K562 treated with DMSO at 1 percent for 24 hours (cell line): ENCODE measurements around the gene PLCB3. TPM values are rescaled to one million over a fixed set of nuclear protein-coding genes. Genes with fewer than 3 reads are reported as not detected.

Experiments
- total RNA-seq: library from RNA; unstranded; fragments of 300-600 nt; gene quantifications from 2 replicates; pipeline ENCODE4 v1.2.3, GENCODE V29; 2022; ENCODE audit warnings: low read depth; ENCODE audit not compliant: insufficient read depth

PLCB3 gene
- 31.5 and 33.2 TPM in 2 replicates for total RNA-seq

DNA sequence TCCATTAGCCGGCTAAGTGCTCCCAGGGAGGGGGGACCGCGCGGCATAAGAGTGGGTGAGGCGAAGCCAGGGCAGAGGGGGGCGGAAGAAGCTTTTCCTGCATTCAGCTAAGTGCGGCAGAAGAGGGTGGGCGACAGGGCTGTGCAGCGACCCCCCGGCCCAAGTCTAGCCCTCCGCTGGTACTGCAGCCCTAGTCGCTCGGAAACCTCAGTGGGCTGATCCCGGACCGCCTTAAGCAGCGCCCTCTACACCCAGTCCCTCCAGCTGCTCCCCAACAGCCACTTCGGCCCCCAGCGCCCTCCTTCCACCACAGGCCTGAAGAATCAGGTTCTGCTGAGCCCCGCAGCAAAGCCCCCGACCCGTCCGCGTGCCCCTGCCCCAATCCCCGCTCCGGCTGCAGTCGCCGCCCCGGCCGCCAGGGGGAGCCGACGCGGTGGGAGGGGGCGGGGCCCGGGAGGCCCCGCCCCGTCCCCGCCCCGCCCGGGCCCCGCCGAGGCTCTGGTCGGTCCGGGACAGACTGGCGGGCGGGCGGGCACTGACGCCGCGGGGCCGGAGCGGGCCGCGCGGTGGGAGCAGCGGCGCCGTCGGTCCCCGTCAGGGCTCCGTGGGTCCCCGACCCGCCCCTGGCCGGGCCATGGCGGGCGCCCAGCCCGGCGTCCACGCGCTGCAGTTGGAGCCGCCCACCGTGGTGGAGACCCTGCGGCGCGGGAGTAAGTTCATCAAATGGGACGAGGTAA, at the start of gene PLCB3:
TSS of gene PLCB3 (plus strand) at position 515 of the 737 bp plus-strand sequence. CDS start at position 635, 120 bp downstream.

DNA sequence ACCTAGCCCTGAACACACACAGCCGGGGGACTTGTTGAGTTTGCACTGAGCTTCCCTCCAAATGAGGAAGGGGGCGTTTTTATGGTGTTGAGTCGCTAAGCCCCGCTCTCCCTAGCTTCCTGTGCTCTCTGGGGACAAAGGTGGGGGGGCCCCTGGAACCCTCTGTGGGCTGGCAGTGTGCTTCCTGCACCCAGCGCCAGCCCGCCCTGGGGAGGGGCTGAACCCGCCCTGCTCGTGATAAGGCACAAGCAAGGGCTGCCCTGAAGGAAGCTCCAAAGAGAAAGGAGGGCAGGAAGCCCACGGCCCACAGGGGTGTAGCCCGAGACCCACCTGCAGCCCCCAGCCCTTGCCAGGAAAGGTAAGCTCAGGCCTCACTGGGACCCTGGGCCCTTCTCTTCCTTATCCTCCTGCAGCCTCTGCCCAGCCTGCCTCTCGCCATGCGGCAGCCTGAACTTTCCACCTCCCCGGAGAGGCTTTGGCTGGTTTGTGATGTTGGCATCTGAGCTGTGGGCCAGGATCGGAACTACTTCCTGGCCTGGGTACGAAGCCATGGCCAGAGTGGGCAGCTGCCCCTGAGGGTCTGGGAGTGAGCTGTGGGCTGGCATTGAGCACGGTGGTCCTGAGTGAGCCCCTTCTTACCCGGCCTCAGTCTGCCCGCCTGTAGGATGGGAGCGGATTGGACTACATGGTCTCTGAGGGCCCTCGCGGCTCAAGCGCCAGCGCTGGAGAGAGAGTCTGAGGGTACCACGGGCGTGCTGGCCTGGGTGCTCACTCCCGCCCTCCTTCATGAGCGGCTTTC, 44.7 kb upstream of the PLCB3 start, which contains the start of gene FERMT3:
TSS of gene FERMT3 (plus strand) at position 265 of the 799 bp plus-strand sequence. CDS start 644 bp downstream, outside the sequence.

DNA sequence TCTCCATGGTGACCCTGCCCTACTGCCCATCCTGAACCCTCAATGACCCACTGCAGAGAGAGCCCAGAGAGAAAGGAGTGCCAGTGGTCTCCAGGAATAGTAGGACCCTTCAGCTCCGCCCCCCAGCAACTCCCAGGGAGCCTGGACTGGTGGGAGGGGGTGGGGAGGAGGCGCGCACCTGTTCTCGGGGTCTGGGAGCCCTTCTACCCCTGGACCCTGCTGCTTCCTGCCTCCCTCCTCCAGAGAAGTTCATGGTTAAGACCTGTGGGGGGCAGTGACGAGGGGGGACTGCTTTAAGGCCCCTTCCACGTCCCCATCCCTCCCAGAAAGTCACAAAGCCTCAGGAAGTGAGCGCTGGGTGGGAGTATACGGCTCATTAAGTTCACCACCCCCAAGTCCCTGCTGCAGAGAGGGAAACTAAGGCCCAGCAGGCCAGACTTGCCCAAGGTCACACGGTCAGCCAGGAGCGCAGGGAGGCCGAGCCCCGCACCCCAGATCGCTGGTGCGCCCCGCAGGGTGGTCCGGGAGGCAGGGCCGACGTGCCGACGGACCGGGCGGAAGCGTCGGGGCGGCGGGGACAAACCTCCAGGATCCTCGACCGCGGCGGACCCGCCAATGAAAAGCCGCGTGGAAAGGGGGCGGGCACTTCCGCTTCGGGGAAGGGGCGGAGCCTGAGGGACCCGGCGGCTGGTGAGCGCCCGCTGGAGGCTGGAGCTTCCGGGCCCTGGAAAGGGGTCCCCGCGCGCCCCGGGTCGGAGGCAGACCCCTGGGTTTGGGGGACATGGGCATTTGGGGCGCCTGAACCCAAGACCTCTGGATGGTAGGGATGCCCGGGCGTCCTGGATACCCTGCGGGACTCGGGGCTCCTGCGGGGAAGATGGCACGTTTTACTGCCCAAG, 25.5 kb upstream of the PLCB3 start, which contains the start of the genes NUDT22 and TRPT1:
TSS of gene NUDT22 (plus strand) at position 667 of the 899 bp plus-strand sequence. CDS start 379 bp downstream, outside the sequence.
TSS of gene TRPT1 (minus strand) at position 579 of the 899 bp plus-strand sequence. CDS start at position 253, 326 bp downstream.

DNA sequence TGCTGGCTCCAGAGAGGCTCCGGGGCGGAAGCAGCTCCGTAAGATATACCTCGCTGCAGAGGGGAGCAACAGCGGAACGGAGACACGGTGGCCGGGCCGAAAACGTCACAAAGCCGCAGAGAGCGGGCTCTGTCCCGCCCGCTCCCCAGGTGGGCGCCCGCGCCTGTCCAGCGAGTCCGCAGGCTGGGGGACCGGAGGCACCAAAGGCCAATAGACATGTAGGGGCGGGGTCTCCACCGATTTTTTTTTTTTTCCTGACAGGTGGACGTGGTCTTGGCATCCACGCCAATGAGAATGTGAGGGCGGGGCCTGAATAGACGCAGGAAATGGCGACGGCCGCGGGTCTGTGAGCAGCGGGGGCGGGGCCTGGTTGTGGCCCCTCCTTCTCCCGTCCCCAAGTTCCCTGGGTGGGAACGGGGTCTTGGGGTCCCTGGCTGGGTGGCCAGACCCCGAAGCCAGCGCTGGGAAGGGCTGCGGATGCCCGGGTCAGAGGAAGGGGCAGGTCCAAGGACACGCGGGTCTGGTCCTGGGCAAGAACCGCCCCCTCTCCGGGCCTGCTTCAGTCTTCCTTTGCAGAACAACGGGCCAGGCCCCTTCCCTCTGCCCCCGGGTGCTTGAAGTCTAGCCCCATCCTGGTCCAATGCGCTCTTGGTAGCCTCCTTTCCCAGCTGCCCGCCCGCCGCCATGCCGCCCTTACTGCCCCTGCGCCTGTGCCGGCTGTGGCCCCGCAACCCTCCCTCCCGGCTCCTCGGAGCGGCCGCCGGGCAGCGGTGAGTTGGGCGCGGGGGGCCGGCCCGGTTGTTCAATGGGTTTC, 21.0 kb upstream of the PLCB3 start, which contains the start of gene DNAJC4:
TSS of gene DNAJC4 (plus strand) at position 378 of the 814 bp plus-strand sequence. CDS start at position 685, 307 bp downstream.

DNA sequence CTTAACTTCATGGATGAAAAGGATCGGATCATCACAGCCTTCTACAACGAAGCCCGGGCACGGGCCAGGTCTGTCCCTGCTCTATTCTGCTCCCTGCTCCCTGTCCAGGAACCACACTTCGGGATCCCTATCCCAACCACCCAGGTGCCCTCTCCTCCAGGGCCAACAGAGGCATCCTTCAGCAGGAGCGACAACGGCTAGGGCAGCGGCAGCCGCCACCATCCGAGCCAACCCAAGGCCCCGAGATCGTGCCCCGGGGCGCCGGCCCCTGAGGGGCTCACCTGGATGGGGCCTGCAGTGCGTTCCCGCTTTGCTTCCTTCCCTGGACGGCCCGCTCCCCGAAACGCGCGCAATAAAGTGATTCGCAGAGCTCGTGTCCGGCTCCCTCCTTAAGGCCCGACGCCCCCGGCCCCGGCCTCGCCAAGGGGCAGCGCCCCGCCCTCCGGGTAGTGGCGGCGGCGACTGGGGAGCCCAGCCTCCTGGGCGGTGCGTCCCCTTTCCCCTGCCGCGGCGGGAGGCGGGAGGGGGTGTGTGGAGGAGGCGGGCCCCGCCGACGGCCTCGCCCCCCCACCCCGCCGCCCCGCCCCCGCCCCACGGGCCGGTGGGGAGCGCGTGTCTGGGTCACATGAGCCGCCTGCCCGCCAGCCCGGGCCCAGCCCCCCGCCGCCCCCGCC, 17.3 kb upstream of the PLCB3 start, which contains the start of gene VEGFB:
TSS of gene VEGFB (plus strand) at position 672 of the 674 bp plus-strand sequence. CDS start 250 bp downstream, outside the sequence.

DNA sequence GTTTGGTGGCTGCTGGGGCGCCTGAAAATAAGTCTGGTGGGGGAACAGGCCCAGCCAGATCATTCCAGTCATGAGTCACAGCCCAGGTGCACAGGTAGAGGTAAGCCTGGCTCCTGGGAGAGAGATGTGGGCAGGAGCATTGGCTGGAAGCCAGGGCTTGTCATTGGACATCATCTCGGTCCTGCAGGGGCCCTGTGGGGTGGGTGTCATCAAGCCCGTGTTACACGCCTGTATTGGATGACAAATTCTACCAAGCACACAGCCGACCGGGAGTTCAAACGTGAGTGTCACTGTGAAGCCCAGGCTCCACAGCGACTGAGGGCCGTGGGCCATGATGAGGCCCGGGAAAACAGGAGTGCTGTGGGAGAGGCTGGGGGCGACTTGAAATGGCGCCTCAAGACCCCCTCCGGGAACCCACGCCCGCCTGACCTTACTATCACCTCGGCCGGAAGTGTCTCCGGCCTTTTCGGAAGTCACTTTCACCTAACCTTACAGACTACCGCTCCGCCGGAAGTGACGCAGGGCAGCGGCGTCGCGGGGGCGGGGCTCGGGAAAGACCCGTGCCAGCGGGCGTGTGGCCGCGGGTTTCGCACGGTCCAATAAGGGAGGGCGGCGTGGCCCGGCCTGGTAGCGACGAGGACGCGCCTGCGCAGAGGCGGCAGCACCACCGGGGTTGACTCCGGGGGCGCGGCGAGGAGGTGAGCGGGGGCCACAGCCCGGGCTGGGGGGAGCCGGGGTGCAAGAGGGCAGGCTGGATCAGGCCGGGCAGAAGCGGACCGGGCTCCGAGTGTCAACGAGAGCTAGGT, 10.7 kb upstream of the PLCB3 start, which contains the start of gene FKBP2:
TSS of gene FKBP2 (plus strand) at position 661 of the 806 bp plus-strand sequence. CDS start 1,293 bp downstream, outside the sequence.

DNA sequence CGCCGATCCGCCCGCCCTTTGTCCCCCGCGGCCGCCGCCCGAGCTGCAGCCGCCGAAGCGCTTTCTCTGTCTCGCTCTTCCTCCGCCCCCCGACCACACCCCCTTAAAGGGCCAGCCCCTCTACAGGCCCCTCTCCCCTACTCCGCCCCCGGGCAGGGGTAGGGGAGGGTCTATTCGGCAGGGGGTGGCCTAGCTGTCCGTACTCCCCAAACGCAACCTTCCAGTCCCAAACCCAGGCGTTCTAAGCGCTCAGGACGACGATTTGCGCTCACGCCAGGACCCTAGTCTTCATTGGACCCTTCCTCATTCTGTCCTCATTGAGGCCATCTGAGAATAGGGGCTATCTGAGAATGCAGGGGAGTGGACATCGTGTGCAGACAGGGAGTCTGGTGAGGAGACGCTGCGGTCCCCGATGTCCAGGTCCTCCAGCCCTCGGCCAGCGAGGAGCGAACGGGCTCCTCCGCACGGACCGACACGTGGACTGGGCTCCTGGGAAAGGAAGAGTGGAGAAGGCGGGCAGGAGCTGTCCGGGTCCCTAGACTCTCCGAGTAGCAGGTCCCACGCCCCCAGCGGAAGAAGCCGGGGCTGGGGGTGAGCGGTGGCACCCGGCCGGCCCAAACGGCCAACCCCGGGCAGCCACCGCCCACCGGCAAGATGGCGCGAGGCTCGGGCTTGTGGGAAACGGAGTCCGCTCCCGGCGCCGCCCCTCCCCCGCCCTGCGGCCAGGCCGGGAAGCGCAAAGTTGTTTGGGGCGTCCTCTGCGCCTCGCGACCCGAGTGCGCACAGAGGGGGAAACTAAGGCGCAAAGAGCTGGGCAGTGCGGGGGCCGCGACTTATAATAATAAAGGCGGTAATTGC, 4.2 kb upstream of the PLCB3 start, which contains the start of gene PPP1R14B:
TSS of gene PPP1R14B (minus strand) at position 73 of the 858 bp plus-strand sequence. CDS start 270 bp downstream, outside the sequence.

DNA sequence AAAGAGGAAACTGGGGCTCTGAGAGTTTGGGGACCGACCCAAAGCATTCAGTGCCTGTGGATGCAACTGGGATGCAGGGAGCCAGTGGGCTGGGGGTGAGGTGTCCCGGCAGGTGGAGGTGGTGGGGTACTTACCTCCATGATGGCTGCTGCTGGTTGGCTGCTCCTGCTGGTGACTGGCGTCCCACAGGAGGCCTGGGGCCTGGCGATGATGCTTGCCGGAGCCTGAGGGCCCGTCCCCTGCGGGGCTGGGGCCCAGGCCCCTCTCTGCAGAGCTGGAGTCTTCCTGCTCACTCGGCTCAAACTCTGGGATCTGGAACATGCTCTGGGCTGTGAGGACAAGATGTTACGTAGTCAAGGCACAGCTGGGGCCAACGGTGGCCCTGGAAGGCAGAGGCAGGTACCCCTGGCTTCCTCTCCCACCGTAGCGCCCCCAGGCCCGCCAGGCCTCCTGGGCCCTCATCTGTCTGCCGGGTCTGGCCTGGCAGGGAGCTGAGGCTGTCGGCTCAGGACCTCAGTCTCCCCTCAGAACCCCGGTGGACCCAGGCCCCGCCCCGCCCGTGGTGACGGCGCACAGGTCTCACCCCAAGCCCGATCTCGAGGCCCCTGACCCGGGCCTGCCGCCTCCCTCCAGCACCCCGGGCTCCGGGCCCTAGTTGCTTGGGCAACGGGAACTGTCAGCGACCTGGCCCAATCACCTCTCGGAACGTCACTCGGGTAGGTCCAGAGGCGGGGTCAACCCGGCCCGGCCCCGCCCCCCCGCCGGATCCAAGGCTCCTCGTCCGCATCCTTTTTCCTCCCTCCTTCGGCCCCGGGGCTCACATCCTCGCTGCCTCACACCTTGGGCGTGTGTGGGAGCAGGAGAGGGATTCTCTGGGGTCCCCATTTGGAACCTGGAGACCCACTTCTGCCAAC, 33.0 kb downstream of the PLCB3 start, which contains the start of gene BAD:
TSS of gene BAD (minus strand) at position 618 of the 914 bp plus-strand sequence. CDS start at position 321, 297 bp downstream.

DNA sequence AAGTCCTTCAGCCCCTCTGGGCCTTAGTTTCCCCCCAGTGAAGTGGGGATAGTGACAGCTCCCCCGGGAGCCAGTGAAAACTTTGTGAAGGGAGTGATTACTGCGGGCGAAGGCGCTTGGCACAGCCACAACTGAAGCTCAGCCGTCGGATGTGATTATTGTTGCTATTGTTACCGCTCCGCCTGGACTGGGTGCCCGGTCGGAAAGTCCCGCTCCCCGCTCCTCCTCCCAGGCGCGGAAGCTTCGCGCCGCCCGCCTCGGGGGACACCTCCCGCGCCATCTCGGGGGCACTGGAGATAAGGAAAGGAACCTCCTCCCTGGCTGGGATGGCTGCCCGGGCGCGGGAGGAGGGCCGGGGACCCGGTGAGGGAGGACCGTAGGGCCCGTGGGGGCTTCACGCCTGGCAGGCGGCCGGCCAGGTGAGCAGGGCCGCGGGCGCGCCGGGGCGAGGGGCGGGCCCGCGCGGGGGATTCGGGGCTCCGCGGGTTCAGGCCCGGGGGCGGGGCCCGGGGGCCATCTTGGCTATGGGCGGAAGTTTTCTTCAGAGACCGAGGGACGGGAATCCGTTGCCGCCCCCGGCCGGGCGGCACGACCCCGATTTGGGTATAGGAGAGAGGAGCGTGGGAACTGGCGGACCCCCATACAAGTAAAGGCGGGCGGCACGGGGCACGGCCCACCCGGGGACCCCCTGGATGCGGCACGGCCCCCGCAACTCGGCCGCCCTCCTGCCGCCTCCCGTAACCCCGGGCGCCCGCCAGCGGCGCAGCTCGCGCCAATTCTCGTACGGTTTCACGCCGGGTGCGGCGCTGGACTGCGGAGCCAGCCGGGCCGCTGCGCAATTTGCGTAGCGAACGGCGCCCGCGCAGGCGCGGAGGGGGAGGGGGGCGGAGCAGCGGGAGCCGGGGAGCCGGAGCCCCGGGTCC, 33.9 kb downstream of the PLCB3 start, which contains the start of gene GPR137:
TSS of gene GPR137 (plus strand) at position 887 of the 923 bp plus-strand sequence. CDS start 677 bp downstream, outside the sequence.

DNA sequence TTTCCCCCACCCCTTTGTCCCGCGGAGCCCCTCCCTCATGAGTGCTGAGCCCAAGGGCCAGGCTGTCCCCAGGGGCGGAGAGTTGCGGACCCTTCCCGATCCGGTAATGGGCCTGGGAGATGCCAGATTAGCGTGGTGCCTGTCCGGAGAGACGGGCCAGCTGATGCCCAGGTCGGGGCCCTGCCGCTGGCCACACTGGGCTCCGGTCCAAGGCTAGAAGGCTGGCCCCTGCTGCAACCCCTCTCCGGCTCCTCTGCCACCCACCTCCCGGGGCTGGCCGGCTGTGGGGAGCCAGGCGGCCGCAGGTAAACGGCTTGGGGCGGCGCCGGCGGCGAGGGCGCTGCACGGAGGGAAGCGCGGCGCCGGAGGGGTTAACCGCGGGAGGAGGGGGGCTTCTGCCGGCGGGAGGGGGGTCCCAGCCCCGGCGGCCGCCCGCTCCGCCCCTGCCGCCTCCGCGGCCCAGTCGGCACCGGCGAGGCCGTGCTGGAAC, 40.0 kb downstream of the PLCB3 start, which contains the start of gene KCNK4:
TSS of gene KCNK4 (plus strand) at position 41 of the 490 bp plus-strand sequence. CDS start 1,717 bp downstream, outside the sequence.

DNA sequence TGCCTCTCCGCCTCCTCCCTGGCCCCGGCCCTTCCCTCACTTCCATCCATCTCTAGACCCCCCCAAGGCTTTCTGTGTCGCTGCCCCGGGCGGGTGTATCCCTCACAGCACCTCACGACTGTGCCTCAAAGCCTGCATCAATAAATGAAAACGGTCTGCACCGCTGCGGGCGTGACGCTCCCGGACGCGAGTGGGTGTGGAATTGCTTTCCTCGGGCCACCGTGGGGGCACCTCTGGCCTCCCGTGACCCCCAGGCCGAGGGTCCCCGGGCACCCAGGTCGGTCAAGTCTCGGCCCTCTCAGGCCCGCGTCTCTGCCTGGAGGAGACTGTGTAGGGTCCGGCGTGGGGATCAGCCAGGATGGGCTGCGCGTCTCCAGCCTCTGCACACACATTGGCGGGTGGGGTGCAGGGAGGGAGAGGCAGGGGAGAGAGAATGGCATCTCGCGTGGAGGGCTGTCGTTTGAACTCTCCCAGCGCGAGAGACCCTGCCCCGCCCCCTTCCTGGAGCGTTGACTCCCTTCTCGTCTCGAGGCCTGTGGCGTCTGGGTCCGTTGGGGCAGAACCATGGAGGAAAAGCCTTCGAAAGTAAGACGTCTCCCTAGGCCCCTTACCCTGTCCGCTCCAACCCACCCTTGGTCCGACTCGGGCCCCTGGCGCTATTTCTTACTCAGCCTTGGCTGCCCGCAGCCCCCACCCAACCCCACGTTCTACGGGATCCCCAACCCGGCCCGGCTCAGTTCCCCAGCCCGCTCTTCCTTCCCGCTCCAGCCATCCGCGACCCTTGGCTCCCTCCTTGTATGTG, 48.7 kb downstream of the PLCB3 start, which contains the start of gene CATSPERZ:
TSS of gene CATSPERZ (plus strand) at position 512 of the 802 bp plus-strand sequence. CDS start at position 565, 53 bp downstream.

DNA sequence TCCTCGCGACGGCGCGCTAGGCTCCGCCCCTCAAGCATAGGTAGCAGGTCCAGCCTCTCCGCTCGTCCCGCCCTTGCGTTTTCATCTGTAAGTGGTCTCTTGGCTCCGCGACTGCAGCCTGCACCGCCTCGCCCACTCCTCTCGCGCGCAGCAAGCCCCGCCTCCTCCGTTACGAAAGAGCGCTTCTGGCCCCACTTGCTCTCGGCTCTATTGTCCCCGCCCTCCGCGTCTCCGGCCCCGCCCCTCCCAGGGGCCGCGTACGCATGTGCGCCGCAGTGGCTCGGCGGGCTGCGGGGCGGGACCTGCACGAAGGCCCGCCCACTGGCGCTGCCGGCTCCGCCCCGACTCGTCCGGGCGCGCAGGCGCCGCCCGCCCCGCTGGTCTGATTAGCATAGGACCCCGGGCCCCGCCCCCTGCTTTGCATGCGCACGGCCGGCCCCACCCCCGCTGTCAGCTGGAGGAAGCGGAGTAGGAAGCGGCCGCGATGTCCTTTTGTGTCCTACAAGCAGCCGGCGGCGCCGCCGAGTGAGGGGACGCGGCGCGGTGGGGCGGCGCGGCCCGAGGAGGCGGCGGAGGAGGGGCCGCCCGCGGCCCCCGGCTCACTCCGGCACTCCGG, 53.9 kb downstream of the PLCB3 start, which contains the start of gene ESRRA:
TSS of gene ESRRA (plus strand) at position 450 of the 616 bp plus-strand sequence. CDS start 1,656 bp downstream, outside the sequence.

DNA sequence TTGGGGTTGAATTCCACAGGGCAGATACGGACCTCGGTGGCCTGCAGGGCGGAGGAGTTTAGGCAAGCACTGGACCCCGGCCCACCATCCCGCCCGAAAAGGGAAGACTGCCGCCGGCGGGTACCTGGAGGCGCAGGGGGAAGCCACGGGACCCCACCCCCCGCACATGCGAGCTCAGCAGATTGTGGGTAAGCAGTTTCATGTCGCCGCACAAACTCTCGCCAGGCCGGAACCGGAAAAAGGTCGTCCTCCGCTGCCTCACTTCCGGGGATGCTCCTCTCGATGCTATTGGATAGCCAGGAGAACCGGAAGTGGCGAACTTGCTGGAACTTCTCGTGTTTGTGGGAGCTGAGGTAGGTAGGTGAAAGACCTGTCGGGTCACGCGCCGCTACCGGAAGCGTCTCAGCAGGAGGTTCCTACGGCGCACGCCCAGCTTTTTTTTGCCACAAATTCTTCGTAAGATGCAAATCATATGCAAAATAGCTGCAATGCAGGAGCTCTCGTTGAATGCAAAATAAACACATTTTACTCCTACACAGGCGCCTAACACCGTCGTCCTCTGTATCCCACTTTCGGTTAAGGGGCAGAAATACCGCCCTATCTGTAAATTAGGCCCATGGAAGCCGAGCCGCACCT, 66.1 kb downstream of the PLCB3 start, which contains the start of gene TRMT112:
TSS of gene TRMT112 (minus strand) at position 235 of the 636 bp plus-strand sequence. CDS start at position 202, 33 bp downstream.

